Colonic mucosa (tissue), 4 donors: ENCODE results near the gene WLS. TPM values are rescaled to one million over a fixed set of nuclear protein-coding genes. Genes with fewer than 3 reads are reported as not detected.
A peak's percentile ranks its signal among the peaks of the same experiment; 100 is the strongest.

Experiments used
- DNase-seq: peaks from one replicate; pipeline ENCODE4 v3.0.0-alpha.2; 2020
- H3K27ac ChIP-seq: fragments of 200-600 bp; one replicate; pipeline ENCODE4 v1.8.0; 2021
- H3K27me3 ChIP-seq: fragments of 200-600 bp; one replicate; pipeline ENCODE4 v1.8.0; 2021
- H3K36me3 ChIP-seq: fragments of 200-600 bp; one replicate; pipeline ENCODE4 v1.8.0; 2021
- H3K4me1 ChIP-seq: fragments of 200-600 bp; one replicate; pipeline ENCODE4 v1.8.0; 2021; ENCODE audit warnings: mild to moderate bottlenecking
- H3K4me3 ChIP-seq: fragments of 200-600 bp; one replicate; pipeline ENCODE4 v1.8.0; 2021
- H3K9ac ChIP-seq, 2 donors: one replicate each; pipeline ENCODE4 v1.7.0; 2013; ENCODE audit warnings: control low read depth in 2 of 2, low read depth in 2 of 2, low read length in 2 of 2
- H3K9me3 ChIP-seq: fragments of 200-600 bp; one replicate; pipeline ENCODE4 v1.8.0; 2021
- CTCF ChIP-seq: fragments of 200-600 bp; IDR thresholded peaks from one replicate; pipeline ENCODE4 v1.8.0; 2022; ENCODE audit warnings: antibody characterized with exemption, mild to moderate bottlenecking
- intact Hi-C: fragments of 100-400 bp; cut with DNase I; formaldehyde crosslinking; loops from one replicate; pipeline ENCODE4 v1.14.1; 2022
- total RNA-seq, 2 donors: library from RNA; stranded (reverse); fragmentation: NEBNext Ultra II Directional in 1 of 2; extraction: Animal tissue kit (Norgen Biotek cat#: 25700) in 1 of 2; gene quantifications; one replicate each; pipeline ENCODE4 v1.2.1, GENCODE V29; 2021
- donor health status: healthy.
- donor health status: DM: no; HTN: no; CAD: no.
- donor health status: DM: no; HTN: no; CAD: no.

The WLS gene
- total RNA-seq, 2 donors from 2014 or later: 88.3 to 116 TPM

DNA sequence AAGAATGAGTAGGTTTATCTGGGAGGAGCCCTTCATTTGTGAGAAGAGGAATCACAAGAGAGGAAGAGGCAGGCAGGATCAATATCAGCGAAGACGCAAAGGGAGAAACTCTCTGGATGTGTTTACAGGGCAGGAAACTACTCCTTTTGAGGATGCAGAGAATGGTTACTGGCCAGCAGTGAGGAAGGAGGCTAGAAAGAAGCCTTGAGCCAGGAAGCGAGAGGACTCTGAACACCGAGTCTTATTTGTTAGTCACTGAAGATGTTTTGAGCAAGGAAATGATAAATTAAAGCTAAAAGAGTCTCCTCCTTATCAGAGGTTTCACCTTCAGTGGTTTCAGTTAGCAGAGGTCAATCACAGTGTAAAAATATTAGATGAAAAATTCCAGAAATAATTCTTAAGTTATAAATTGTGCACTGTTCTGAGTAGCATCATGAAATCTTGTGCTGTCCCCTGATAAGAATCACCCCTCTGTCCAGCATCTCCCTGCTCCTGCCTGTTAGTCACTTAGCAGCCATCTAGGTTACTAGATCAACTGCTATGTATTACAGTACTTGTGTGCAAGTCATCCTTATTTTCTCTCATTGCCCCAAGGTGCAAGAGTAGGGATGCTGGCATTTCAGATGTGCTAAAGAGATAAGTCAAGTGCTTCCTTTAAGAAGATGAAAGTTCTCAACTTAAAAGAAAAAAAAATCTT, 43.5 kb downstream of the WLS start:
- no peak for DNase-seq
- H3K4me3 ChIP-seq: no peak overlapping the region
- no peaks in the 10 kb centered on the region for H3K4me1 ChIP-seq
- H3K27ac ChIP-seq: peak overlapping the region; percentile 12
- no peak overlapping the region for H3K9ac ChIP-seq
- no peaks in the 10 kb centered on the region for H3K27me3 ChIP-seq
- intact Hi-C loops: no loop called here
- no peaks in the 10 kb centered on the region for H3K9me3 ChIP-seq
- no peak for TF ChIP-seq CTCF
- H3K36me3 ChIP-seq: no peaks in the 10 kb centered on the region

DNA sequence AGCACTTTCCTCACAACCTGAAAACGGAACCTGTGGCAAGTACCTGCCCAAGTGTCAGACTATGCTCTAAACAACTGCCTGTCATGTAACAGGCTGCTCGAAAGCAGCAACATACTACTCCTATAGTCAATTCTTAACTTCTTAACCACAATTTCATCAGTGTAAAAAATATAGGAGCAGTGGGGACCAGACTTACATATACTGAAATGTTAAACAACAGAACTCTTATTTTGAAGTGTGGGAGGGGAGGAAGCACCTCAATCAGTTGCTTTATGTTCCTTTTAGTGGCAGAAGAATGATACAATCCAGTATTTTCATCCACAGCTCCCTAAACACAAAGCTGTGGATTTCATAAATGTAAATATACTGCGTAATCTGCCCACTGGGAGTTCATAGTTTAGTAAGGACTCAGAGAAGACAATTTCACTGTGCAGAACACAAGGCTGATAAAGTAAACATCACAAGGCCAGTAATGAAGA, 44.2 kb downstream of the WLS start:
- H3K4me3 ChIP-seq: no peak overlapping the region
- H3K36me3 ChIP-seq: no peaks in the 10 kb centered on the region
- no peak for DNase-seq
- H3K9ac ChIP-seq: no peak overlapping the region
- H3K27me3 ChIP-seq: no peaks in the 10 kb centered on the region
- no peak for TF ChIP-seq CTCF
- H3K27ac ChIP-seq: no peak overlapping the region
- H3K9me3 ChIP-seq: no peaks in the 10 kb centered on the region
- H3K4me1 ChIP-seq: no peaks in the 10 kb centered on the region
- intact Hi-C loops: no loop called here

GRCh38 chr1:68185743-68186142, 46.6 kb downstream of the WLS start:
- intact Hi-C loops: no loop called here
- H3K9me3 ChIP-seq: no peaks in the 10 kb centered on the region
- no peak for DNase-seq
- H3K4me1 ChIP-seq: no peaks in the 10 kb centered on the region
- no peaks in the 10 kb centered on the region for H3K27me3 ChIP-seq
- no peak overlapping the region for H3K4me3 ChIP-seq
- H3K36me3 ChIP-seq: no peaks in the 10 kb centered on the region
- no peak for TF ChIP-seq CTCF
- H3K27ac ChIP-seq: no peak overlapping the region
- H3K9ac ChIP-seq: no peak overlapping the region

DNA sequence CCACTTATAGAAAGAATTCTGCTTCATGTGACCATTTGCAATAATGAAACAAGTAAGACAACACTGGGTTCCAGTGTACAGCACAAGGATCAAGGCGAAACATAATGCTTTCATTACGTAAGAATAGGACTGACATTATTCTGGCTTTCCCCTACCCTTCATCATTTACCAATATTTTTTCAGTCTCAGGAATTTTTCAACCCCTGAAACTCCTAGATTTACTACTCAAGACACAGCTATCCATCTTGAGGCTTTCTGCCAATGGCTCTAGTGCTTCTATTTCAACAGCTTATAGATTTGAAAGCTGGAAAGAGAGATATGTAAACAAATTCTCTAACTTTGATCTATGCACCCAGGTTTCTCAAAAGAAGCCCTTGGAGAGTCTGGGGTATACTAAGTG, 48.4 kb downstream of the WLS start:
- no peak overlapping the region for H3K4me3 ChIP-seq
- intact Hi-C loops: no loop called here
- no peak overlapping the region for H3K27ac ChIP-seq
- no peak for TF ChIP-seq CTCF
- no peak overlapping the region for H3K9ac ChIP-seq
- H3K36me3 ChIP-seq: no peaks in the 10 kb centered on the region
- H3K27me3 ChIP-seq: no peaks in the 10 kb centered on the region
- H3K9me3 ChIP-seq: no peaks in the 10 kb centered on the region
- no peak for DNase-seq
- H3K4me1 ChIP-seq: no peaks in the 10 kb centered on the region

DNA sequence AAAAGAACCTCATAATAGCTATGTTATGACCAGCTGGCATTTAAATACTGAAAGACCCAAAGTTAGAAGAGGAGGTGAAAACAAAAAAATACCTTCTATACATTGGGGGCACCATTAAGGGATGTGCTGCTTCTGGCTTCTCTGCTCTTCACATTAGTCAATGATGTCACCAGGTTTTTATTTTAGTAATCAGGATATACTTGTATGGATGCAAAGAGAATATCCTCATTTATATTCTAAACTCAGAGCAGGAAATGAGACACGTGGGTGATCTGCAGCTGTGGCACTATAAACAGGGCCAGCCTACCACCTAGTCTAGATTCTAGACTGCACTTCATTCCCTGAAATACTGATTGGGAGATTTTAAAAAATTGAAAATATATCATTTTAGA, 51.2 kb downstream of the WLS start:
- Histone ChIP-seq H3K36me3 (no peaks in the 10 kb centered on the region), H3K27me3 (no peaks in the 10 kb centered on the region), H3K9ac (no peak overlapping the region), H3K4me3 (no peak overlapping the region), H3K27ac (no peak overlapping the region), H3K4me1 (peaks cover 5% of the 10 kb centered on the region), H3K9me3 (no peaks in the 10 kb centered on the region)
- DNase-seq: no peak
- no peak for TF ChIP-seq CTCF
- intact Hi-C loops: no loop called here
